Gastrocnemius medialis (tissue), 4 donors: ENCODE measurements around the gene UFD1. TPM values are rescaled to one million over a fixed set of nuclear protein-coding genes. Genes with fewer than 3 reads are reported as not detected.

ENCODE experiments used
- ATAC-seq, 2 donors: fragments of 150-250 bp; one replicate each; pipeline ENCODE4 v1.9.1; 2016
- DNase-seq, 2 donors: peaks; one replicate each; pipeline ENCODE4 v3.0.0-alpha.2; 2019
- H3K27ac ChIP-seq, 4 donors: fragments of 200-600 bp; sonication (generic); 1 replicate in 1 of 4; 2 replicates in 3 of 4; pipeline ENCODE4 v1.5.1; 2016 to 2018; ENCODE audit warnings: mild to moderate bottlenecking in 2 of 4, moderate library complexity in 1 of 4
- H3K27me3 ChIP-seq, 3 donors: fragments of 200-600 bp; sonication (generic) in 2 of 3; 1 replicate in 1 of 3; 2 replicates in 2 of 3; pipeline versions ENCODE4 v1.5.1 to v1.6.0; 2016 to 2019; ENCODE audit warnings: mild to moderate bottlenecking in 1 of 3, moderate library complexity in 1 of 3
- H3K36me3 ChIP-seq, 2 donors: fragments of 200-600 bp; sonication (generic) in 1 of 2; one replicate each; pipeline ENCODE4 v1.5.1; 2017 to 2018
- H3K4me1 ChIP-seq, 2 donors: fragments of 200-600 bp; sonication (generic) in 1 of 2; one replicate each; pipeline ENCODE4 v1.5.1; 2016 to 2017; ENCODE audit warnings: mild to moderate bottlenecking in 2 of 2
- H3K4me3 ChIP-seq, 4 donors: fragments of 200-600 bp; sonication (generic) in 3 of 4; 1 replicate in 1 of 4; 2 replicates in 3 of 4; pipeline ENCODE4 v1.5.1; 2016 to 2019; ENCODE audit warnings: mild to moderate bottlenecking in 2 of 4
- H3K9me3 ChIP-seq, 3 donors: fragments of 200-600 bp; sonication (generic) in 2 of 3; 1 replicate in 1 of 3; 2 replicates in 2 of 3; pipeline ENCODE4 v1.5.1; 2016 to 2019
- CTCF ChIP-seq, 5 experiments: fragments of 450-650 bp in 3 of 5; fragments of 200-600 bp in 2 of 5; sonication (generic) in 2 of 5; IDR thresholded peaks in 4 of 5; conservative IDR thresholded peaks in 1 of 5; 1 replicate in 4 of 5; 2 replicates in 1 of 5; pipeline ENCODE4 v1.5.1; 2016 to 2019; ENCODE audit warnings: antibody characterized with exemption in 5 of 5, mild to moderate bottlenecking in 3 of 5, moderate library complexity in 3 of 5
- POLR2A ChIP-seq, 2 donors: fragments of 450-650 bp; IDR thresholded peaks; one replicate each; pipeline ENCODE4 v1.6.1; 2017; ENCODE audit warnings: antibody characterized with exemption in 2 of 2, mild to moderate bottlenecking in 2 of 2, moderate library complexity in 2 of 2
- in situ Hi-C, 4 donors: fragments of 200-750 bp; cut with MboI; loops; one replicate each; pipeline versions ENCODE4 v1.15.0 to v1.8.0; 2017; ENCODE audit warnings: low sequenced_read_pairs in 4 of 4
- intact Hi-C: fragments of 100-400 bp; cut with DNase I; formaldehyde crosslinking; loops from one replicate; pipeline ENCODE4 v1.15.1; 2023; ENCODE audit warnings: low total_unique reads
- total RNA-seq, 4 donors: library from RNA; depleted of rRNA; stranded (reverse); fragments of >200 nt; gene quantifications; one replicate each; pipeline versions ENCODE4 v1.1.0 to v1.2.3, GENCODE V29; 2016

The UFD1 gene
- total RNA-seq, 4 donors from 2014 or later, result 106 to 199 (median 165) TPM

- H3K9me3 ChIP-seq, result no peaks in the 10 kb centered on the region
- no peaks in the 10 kb centered on the region for H3K4me1 ChIP-seq
- intact Hi-C loops, result no loop called here
- H3K4me3 ChIP-seq, result no peak overlapping the region
- in situ Hi-C loops, result loop anchor here in 1 of 4 donors (25.0 kb wide), 1 partner anchor 531 kb away; no protein-coding TSS in a partner anchor
- TF ChIP-seq POLR2A (IDR thresholded peaks at IDR 0.05) (no peak), CTCF (IDR thresholded peaks at IDR 0.05 in 4 of 5, conservative IDR thresholded peaks at IDR 0.05 in 1 of 5) (no peak)
- H3K27me3 ChIP-seq, result peaks cover 3 to 8% (median 8%) of the 10 kb centered on the region in 3 donors
- no peak overlapping the region for H3K27ac ChIP-seq
- no peak for DNase-seq
- no peaks in the 10 kb centered on the region for H3K36me3 ChIP-seq
- no peak for ATAC-seq
These were observed 39.1 kb upstream of the UFD1 start for GRCh38 chr22:19517919-19518611.

- intact Hi-C loops (no loop called here), in situ Hi-C loops (loop anchor here in 1 of 4 donors (25.0 kb wide), 1 partner anchor 530 kb away; no protein-coding TSS in a partner anchor)
- ATAC-seq, result no peak
These were observed 38.1 kb upstream of the UFD1 start for GRCh38 chr22:19517171-19517500.

GRCh38 chr22:19516378-19517170, 37.6 kb upstream of the UFD1 start:
- Histone ChIP-seq H3K27ac (no peak overlapping the region), H3K4me3 (no peak overlapping the region), H3K4me1 (no peaks in the 10 kb centered on the region), H3K27me3 (no peaks in the 10 kb centered on the region), H3K9me3 (no peaks in the 10 kb centered on the region), H3K36me3 (no peaks in the 10 kb centered on the region)
- intact Hi-C loops, result no loop called here
- DNase-seq (no peak), ATAC-seq (no peak)
- TF ChIP-seq POLR2A (IDR thresholded peaks at IDR 0.05) (no peak), CTCF (IDR thresholded peaks at IDR 0.05 in 4 of 5, conservative IDR thresholded peaks at IDR 0.05 in 1 of 5) (no peak)
- in situ Hi-C loops, result loop anchor here in 1 of 4 donors (25.0 kb wide), 1 partner anchor 529 kb away; no protein-coding TSS in a partner anchor

More at GRCh38 chr22:19517171-19517500, 38.1 kb upstream of the UFD1 start:
- TF ChIP-seq POLR2A (IDR thresholded peaks at IDR 0.05) (no peak), CTCF (IDR thresholded peaks at IDR 0.05 in 4 of 5, conservative IDR thresholded peaks at IDR 0.05 in 1 of 5) (no peak)
- Histone ChIP-seq H3K4me1 (no peaks in the 10 kb centered on the region), H3K27me3 (no peaks in the 10 kb centered on the region), H3K27ac (no peak overlapping the region), H3K36me3 (no peaks in the 10 kb centered on the region), H3K9me3 (no peaks in the 10 kb centered on the region), H3K4me3 (no peak overlapping the region)
- DNase-seq, result no peak

- Histone ChIP-seq H3K4me1 (no peaks in the 10 kb centered on the region), H3K9me3 (no peaks in the 10 kb centered on the region), H3K27ac (no peak overlapping the region), H3K36me3 (no peaks in the 10 kb centered on the region), H3K4me3 (no peak overlapping the region), H3K27me3 (no peaks in the 10 kb centered on the region)
- TF ChIP-seq POLR2A (IDR thresholded peaks at IDR 0.05) (no peak), CTCF (IDR thresholded peaks at IDR 0.05 in 4 of 5, conservative IDR thresholded peaks at IDR 0.05 in 1 of 5) (no peak)
- in situ Hi-C loops, result loop anchor here in 1 of 4 donors (25.0 kb wide), 1 partner anchor 529 kb away; no protein-coding TSS in a partner anchor
- ATAC-seq, result no peak
- intact Hi-C loops, result no loop called here
- no peak for DNase-seq
These were observed 36.8 kb upstream of the UFD1 start for GRCh38 chr22:19515654-19516377.
